Renal cortical epithelial cell (primary cell): ENCODE results near the gene HRCT1. TPM values are rescaled to one million over a fixed set of nuclear protein-coding genes. Genes with fewer than 3 reads are reported as not detected.

ENCODE experiments used
- DNase-seq: peaks from one replicate; pipeline ENCODE4 v3.0.0-alpha.2; 2011; ENCODE audit warnings: low read depth
- total RNA-seq: library from RNA; depleted of rRNA; stranded (reverse); fragments of >200 nt; gene quantifications from 2 replicates; pipeline ENCODE4 v1.2.3, GENCODE V29; 2014

The HRCT1 gene
- total RNA-seq, 1 donor from 2014 or later, result 0.45 TPM

DNA sequence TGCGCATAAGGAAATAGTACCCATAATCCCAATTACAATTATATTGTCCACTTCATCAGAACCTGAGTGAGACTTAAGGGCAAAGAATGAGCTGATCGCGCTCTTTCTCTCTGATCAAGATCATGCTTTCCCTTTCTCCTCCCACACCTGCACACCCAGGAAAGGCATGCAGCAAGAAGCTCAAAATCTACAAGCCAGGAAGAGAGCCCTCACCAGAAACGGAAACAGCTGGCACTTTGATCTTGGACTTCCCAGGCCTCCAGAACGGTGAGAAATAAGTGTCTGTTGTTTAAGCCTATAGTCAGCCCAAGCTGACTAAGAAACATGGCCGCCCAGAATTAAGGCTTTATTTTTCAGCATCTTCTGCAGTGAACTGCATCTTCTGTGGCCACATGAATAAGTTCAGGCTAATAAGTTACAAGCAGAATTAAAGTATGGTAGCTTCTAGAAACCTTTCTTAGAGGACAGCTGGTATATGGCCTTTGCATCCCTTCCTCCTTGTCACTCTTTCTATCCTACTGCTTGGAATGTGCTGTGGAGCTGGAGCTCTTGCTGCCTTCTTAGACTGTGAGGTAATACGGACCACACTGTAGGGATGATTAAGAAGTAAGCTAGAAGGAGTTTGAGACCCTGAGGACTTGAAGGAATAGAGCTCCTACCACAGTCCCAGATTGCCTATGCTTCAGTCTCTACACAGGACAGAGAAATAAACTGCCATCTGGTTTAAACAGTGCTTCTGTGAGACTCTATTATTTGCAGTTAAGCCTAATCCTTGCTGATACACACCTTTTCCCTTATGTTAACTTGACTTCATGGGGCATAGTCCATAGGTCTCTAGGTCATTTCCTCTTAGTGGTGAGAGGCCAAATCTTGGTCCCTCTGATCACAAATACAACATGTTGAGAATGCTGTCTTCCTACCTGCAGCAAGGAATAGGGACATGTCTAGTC lies 34.7 kb downstream of the HRCT1 start:
- DNase-seq, result no peak

DNA sequence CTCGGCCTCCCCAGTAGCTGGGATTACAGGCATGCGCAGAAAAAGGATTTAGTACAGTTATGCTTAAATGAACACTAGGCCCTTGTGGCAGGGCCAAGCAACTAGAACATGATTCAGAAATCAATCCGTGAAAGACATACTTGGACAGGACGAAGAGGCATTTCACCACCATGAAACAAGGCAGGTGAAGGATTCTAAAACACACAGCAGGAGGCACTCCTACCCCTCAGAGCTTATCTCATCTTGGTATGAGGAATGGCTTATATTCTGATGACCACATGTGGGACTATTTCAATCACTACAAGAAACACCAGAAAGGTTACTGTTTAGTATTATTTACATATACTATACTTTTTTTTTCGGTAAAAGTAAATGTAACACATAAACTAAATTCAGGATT lies 36.3 kb downstream of the HRCT1 start:
- no peak for DNase-seq

DNA sequence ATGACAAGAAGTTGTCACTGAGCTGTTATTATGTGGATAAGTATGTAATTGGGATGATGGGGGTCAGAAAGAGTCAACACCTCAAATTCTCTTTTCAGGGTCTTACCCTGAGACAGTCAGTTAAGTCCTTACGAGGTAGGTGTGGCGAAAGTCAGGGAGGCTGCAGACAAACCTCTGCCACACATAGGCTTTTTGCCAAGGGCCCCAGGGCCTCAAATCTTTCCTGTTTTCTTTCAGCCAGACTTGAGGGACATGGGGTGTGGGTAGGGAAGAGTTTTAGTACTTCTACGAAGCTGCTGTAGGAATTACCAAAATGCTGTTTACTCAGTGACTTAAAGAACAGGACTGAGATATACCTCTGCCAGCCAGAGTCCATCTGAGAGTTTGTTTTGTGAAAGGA lies 38.2 kb downstream of the HRCT1 start:
- DNase-seq, result no peak

DNA sequence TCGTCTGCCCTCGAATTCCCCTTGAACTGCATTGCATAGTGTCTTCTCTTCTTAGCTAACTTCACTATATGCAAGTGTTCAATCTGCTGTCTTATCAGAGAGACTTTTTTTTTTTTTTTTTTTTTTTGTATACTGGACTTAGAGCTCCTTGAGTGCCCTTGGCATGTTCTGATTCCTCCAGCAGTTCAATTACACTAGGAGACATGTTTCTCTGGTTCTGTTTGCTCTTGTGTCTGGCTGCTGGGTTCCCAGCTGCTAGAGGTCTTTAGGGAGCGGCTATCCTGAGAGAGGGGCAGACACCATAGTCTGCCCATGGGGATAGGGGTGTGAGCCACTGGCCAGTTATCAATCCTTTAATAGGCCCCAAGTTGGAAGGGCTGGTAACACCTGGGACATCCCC lies 38.8 kb downstream of the HRCT1 start:
- no peak for DNase-seq

DNA sequence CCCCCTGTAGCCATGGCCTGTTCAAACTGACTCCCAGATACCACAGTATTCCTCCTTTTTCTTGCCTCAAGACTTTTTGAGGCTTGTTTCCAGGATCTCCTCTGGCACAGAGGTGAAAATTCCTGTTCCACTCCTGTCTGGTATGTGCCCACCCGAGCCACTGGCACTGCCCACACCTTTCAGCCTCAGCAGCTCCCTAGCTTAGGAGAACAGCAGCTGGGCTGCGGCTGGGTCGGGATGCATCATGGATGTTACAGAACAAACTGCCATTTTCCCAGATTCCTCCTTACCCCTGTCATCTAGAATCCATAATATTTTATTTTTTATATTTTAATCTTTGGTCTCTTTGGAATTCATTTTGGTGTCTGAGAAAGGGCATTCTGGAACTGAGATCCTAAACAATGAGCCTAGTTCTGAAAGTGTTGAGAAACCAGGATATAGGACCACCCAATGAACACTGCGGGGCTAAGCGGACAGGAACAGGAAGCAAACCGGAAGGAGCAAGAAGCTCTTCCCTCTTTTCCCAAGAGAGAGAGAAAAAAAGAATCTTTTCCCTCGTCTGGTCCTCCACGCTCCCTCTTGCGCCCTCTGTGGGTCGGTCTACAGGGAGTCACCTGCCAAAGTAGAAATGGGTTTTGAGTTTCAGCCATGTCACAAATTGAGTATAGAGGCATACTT lies 39.5 kb downstream of the HRCT1 start:
- peak; percentile 86 for DNase-seq

DNA sequence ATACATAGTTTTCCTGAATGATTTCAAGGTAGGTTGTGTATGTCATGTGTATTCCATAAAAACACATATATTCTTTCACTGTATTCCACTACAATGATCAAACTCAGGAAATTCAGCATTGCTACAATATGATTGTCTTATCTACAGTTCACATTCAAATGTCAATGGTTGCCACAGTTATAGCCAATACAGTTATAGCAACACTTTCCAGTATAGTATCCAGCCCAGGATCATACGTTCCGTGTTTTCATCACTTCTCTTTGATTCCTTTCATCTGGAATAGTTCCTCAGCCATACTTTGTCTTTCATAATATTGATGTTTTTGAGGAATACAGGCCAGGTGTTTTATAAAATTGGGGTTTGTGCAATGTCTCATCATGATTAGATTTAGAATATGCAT lies 42.4 kb downstream of the HRCT1 start:
- no peak for DNase-seq

DNA sequence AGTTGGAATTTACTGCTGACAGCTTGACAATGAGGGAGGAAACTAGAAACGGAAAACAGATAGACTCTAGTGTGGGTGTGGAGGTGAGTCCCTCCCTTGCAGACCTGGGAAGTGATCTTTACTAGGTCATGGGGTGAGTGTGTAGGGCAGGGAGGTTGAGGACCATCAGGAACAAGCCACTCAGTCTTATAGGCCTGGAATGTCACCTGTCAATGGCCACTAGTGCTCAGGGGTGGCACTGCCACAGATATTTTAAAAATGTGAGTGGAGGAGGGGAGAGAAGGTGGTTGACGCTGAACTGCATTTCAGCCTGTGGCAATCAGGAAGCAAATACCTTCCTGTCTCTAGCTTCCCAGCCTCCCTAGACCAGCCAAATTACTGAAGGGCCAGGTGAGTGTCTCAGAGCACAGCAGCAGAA lies 42.9 kb downstream of the HRCT1 start:
- peak; percentile 33 for DNase-seq

DNA sequence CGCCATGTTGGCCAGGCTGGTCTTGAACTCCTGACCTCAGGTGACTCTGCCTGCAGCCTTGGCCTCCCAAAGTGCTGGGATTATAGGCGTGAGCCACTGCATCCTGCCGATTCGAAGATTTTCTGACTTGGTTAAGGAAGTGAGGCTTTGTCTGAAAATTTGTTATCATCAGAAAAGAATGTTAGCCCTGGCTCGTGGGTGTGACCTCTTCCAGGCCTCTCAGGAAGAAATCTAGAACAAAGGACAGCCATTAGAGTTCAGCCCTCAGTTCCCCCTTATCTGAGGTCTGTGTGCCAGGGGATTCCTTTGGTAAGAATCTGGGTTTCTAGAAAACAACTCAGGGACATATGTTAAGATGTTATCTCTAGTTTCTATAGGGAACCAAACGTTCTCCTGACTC lies 45.7 kb downstream of the HRCT1 start:
- DNase-seq, result peak; percentile 48

DNA sequence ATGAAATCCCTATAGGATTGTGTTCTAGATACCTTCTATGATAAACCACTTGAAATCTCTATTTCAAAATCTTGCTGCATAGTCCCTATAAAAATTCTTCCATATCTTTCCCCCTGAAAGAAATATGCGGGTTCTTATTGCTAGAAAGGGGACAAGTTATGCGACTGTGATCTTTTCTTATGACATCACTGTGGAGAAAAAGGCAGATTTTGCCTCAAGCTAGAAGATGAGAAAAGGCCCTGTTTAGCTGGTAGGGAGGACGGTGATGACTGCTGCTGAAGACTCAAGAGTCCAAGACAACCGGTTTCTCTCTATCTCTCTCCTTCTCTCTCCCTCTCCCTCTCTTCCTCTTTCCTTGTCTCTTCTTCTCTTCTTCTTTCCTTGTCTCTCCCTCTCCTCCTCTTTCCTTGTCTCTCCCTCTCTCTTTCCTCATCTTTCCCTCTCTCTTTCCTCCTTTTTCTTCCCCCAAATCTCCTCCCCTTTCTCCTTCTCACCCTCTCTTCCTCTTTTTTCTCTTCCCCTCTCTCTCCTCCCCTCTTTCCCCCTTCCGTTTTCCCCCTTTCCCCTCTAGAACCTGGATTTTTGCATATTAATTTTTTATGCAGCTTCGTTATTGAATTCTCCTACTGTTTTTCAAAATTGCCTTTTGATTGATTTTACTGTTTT lies 46.7 kb downstream of the HRCT1 start:
- no peak for DNase-seq

DNA sequence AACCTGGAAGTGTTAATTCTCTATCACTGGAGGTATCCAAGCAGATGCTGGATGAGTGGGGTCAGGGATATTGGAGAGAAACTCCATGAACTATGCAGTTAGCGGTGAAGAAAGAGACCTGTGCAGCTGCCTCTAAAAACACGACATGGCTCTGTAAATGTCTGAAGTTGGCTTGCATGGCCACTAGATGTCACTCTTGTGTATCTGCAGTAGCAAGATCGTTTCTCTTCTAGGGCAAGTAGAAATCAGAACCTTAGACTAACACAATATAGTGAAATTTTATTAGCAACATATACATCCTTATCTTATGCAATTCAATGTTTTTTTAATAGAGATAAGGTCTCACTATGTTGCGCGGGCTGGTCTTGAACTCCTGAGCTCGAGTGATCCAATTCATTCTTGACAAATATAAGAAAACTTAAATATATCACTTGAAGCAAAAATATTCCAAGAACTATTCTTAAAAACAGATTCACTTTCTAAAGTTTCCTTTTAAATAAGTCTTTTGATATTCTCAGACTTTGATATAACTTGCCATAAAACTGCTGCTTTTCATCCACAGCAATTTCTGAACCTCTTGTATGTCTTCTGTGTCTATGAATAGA lies 49.0 kb downstream of the HRCT1 start:
- peak; percentile 85 for DNase-seq

DNA sequence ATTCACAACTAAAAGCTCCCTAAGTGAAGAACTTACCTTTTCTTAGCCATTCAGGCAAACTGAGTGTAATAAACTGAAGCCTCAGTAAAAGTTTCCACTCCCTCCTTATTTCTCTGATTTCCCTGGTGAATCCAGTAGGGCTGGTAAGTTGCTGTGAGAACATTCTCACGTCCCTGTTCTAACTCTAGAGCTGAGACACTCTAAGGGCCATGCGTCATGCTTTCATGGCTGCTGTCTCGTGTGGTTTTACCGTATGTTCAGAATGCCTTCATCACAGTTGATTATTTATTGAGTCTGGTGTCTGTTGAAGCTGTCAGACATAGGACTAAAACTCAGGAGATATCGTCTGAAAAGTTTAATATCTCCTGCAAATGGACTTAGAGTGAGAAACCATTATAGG lies 50.6 kb downstream of the HRCT1 start:
- DNase-seq, result no peak

Other genes starting within 250 kb of the HRCT1 start
- 5,792 and 14,792 TPM in 2 replicates for gene RMRP, start 248.2 kb upstream of the HRCT1 start, total RNA-seq
- gene CCDC107, start 247.9 kb upstream of the HRCT1 start, total RNA-seq, result 11.9 and 24.8 TPM in 2 replicates
- gene ARHGEF39, start 241.0 kb upstream of the HRCT1 start, total RNA-seq, result 0.25 and 9.9 TPM in 2 replicates
- gene CA9, start 232.3 kb upstream of the HRCT1 start, total RNA-seq, result 6.8 and 6.9 TPM in 2 replicates
- gene TPM2, start 216.3 kb upstream of the HRCT1 start, total RNA-seq, result 51.4 and 124 TPM in 2 replicates
- gene TLN1, start 174.0 kb upstream of the HRCT1 start, total RNA-seq, result 266 and 772 TPM in 2 replicates
- gene CREB3, start 173.5 kb upstream of the HRCT1 start, total RNA-seq, result 57.8 and 152 TPM in 2 replicates
- gene GBA2, start 157.0 kb upstream of the HRCT1 start, total RNA-seq, result 14.9 and 46.9 TPM in 2 replicates
- 13.7 and 24.3 TPM in 2 replicates for gene RGP1, start 156.9 kb upstream of the HRCT1 start, total RNA-seq
- gene MSMP, start 151.9 kb upstream of the HRCT1 start, total RNA-seq, result not detected in 2 replicates
- gene NPR2, start 114.6 kb upstream of the HRCT1 start, total RNA-seq, result 13.9 and 35.6 TPM in 2 replicates
- gene SPAG8, start 93.9 kb upstream of the HRCT1 start, total RNA-seq, result 0.80 TPM in 1 of 2 replicates, not detected in the other
- gene HINT2, start 91.2 kb upstream of the HRCT1 start, total RNA-seq, result 12.7 and 25.7 TPM in 2 replicates
- not detected in 2 replicates for gene FAM221B, start 77.5 kb upstream of the HRCT1 start, total RNA-seq
- 0.69 and 9.4 TPM in 2 replicates for gene TMEM8B, start 77.0 kb upstream of the HRCT1 start, total RNA-seq
- gene OR13J1, start 35.8 kb upstream of the HRCT1 start, total RNA-seq, result not detected in 2 replicates
- 0.17 TPM in 1 of 2 replicates, not detected in the other for gene SPAAR, start 3.3 kb downstream of the HRCT1 start, total RNA-seq
- not detected in 2 replicates for gene OR2S2, start 52.0 kb downstream of the HRCT1 start, total RNA-seq
- gene RECK, start 130.7 kb downstream of the HRCT1 start, total RNA-seq, result 9.6 and 11.6 TPM in 2 replicates
- gene GLIPR2, start 230.5 kb downstream of the HRCT1 start, total RNA-seq, result 33.5 and 73.1 TPM in 2 replicates